H1 (cell line): ENCODE measurements around the gene NFATC1. TPM values are rescaled to one million over a fixed set of nuclear protein-coding genes. Genes with fewer than 3 reads are reported as not detected.
A peak's percentile ranks its signal among the peaks of the same experiment; 100 is the strongest.

ENCODE experiments used
- CTCF ChIA-PET: fragments of 300-600 bp; sonication (Branson Sonifier 250); formaldehyde crosslinking; loops from one replicate; lab custom pipeline; 2021; ENCODE audit not compliant: partially characterized antibody; lab: Charles Lee
- POLR2A ChIA-PET: fragments of 300-600 bp; sonication (Branson Sonifier 250); formaldehyde crosslinking; loops from one replicate; lab custom pipeline; 2021; ENCODE audit warnings: inconsistent platforms; ENCODE audit not compliant: partially characterized antibody; lab: Charles Lee
- DNase-seq, 2 experiments: peaks; one replicate each; pipeline versions ENCODE4 v3.0.0 to v3.0.0-alpha.2; 2010 to 2022; ENCODE audit warnings: low spot score in 2 of 2, low read depth in 1 of 2, mixed read lengths in 1 of 2
- FAIRE-seq: peaks from 2 replicates; lab custom pipeline; 2011; peaks lifted over from hg19 to GRCh38; lab: Jason Lieb, UNC
- H2AFZ ChIP-seq: 2 replicates; pipeline ENCODE4 v1.8.1; 2012; ENCODE audit warnings: low read length, inconsistent platforms
- H2AK5ac ChIP-seq: 2 replicates; pipeline ENCODE4 v1.6.1; 2013; ENCODE audit warnings: low read depth, low read length
- H2BK120ac ChIP-seq: replicated peaks from 2 replicates; pipeline ENCODE3; 2013; ENCODE audit warnings: low read depth, low read length, inconsistent platforms
- H2BK12ac ChIP-seq: 2 replicates; pipeline ENCODE4 v1.6.1; 2013; ENCODE audit warnings: low read depth, low read length
- H2BK15ac ChIP-seq: 2 replicates; pipeline ENCODE4 v1.6.1; 2013; ENCODE audit warnings: low read length
- H2BK20ac ChIP-seq: 2 replicates; pipeline ENCODE4 v1.6.1; 2013; ENCODE audit warnings: low read length
- H2BK5ac ChIP-seq: 2 replicates; pipeline ENCODE4 v1.6.1; 2013; ENCODE audit warnings: low read depth, low read length
- H3K14ac ChIP-seq: 2 replicates; pipeline ENCODE4 v1.6.1; 2013; ENCODE audit warnings: inconsistent platforms; ENCODE audit not compliant: insufficient read length
- H3K18ac ChIP-seq: 2 replicates; pipeline ENCODE4 v1.6.1; 2013; ENCODE audit warnings: low read length; ENCODE audit errors: extremely low read depth
- H3K23ac ChIP-seq: 2 replicates; pipeline ENCODE4 v1.6.1; 2013; ENCODE audit warnings: inconsistent platforms; ENCODE audit not compliant: insufficient read length
- H3K23me2 ChIP-seq: 2 replicates; pipeline ENCODE4 v1.6.1; 2013; ENCODE audit warnings: low read depth, low read length
- H3K27ac ChIP-seq: 2 replicates; pipeline ENCODE4 v1.6.1; 2011; ENCODE audit warnings: low read depth, low read length, inconsistent platforms
- H3K27me3 ChIP-seq, 4 experiments: replicated peaks in 1 of 4; 1 replicate in 1 of 4; 2 replicates in 3 of 4; pipeline versions ENCODE4 v1.6.1 to v1.8.1; 2011 to 2013; ENCODE audit warnings: low read length in 3 of 4, mild to moderate bottlenecking in 3 of 4, inconsistent platforms in 2 of 4, mixed read lengths in 2 of 4, moderate library complexity in 1 of 4; ENCODE audit not compliant: control insufficient read depth in 3 of 4, insufficient read depth in 3 of 4; ENCODE audit errors: extremely low read depth in 1 of 4
- H3K36me3 ChIP-seq, 4 experiments: 2 replicates each; pipeline versions ENCODE4 v1.6.1 to v1.8.1; 2011 to 2013; ENCODE audit warnings: mild to moderate bottlenecking in 4 of 4, low read length in 3 of 4, moderate library complexity in 2 of 4, control low read depth in 1 of 4, inconsistent platforms in 1 of 4; ENCODE audit not compliant: insufficient read depth in 4 of 4, control insufficient read depth in 2 of 4
- H3K4ac ChIP-seq: replicated peaks from 2 replicates; pipeline ENCODE3; 2013; ENCODE audit warnings: low read length, low read depth, mixed read lengths, inconsistent platforms; ENCODE audit not compliant: insufficient read length
- H3K4me1 ChIP-seq, 4 experiments: replicated peaks in 1 of 4; 1 replicate in 1 of 4; 2 replicates in 3 of 4; pipeline versions ENCODE4 v1.6.1 to v1.8.1; 2011 to 2013; ENCODE audit warnings: low read length in 3 of 4, inconsistent platforms in 2 of 4, mixed read lengths in 1 of 4; ENCODE audit not compliant: insufficient read depth in 4 of 4, control insufficient read depth in 3 of 4
- H3K4me2 ChIP-seq, 2 experiments: 2 replicates each; pipeline versions ENCODE4 v1.6.1 to v1.8.1; 2011 to 2013; ENCODE audit warnings: low read depth in 2 of 2, low read length in 2 of 2, control low read depth in 1 of 2, inconsistent platforms in 1 of 2, mild to moderate bottlenecking in 1 of 2; ENCODE audit not compliant: insufficient read depth in 1 of 2
- H3K4me3 ChIP-seq, 4 experiments: fragments of 200-600, 300-600 bp in 1 of 4; sonication (generic), shearing (Covaris generic), sonication (Bioruptor Twin) in 1 of 4; 2 replicates each; pipeline versions ENCODE4 v1.5.1 to v1.8.1; 2011 to 2016; ENCODE audit warnings: low read length in 4 of 4, low read depth in 3 of 4, control low read depth in 2 of 4, inconsistent platforms in 2 of 4, mild to moderate bottlenecking in 2 of 4, mixed read lengths in 1 of 4, moderate library complexity in 1 of 4; ENCODE audit not compliant: insufficient read depth in 2 of 4; ENCODE audit errors: extremely low read depth in 1 of 4
- H3K56ac ChIP-seq: replicated peaks from 2 replicates; pipeline ENCODE3; 2013; ENCODE audit warnings: low read depth, mild to moderate bottlenecking, mixed read lengths, low read length, inconsistent platforms; ENCODE audit not compliant: insufficient read length
- H3K79me1 ChIP-seq: 2 replicates; pipeline ENCODE4 v1.6.1; 2013; ENCODE audit warnings: low read depth, low read length, control low read depth
- H3K79me2 ChIP-seq, 2 experiments: 2 replicates each; pipeline versions ENCODE4 v1.6.1 to v1.8.1; 2012 to 2013; ENCODE audit warnings: low read length in 2 of 2, mild to moderate bottlenecking in 2 of 2, inconsistent platforms in 1 of 2; ENCODE audit not compliant: insufficient read depth in 2 of 2, control insufficient read depth in 1 of 2
- H3K9ac ChIP-seq, 4 experiments: replicated peaks in 1 of 4; 1 replicate in 1 of 4; 2 replicates in 3 of 4; pipeline versions ENCODE4 v1.6.1 to v1.8.1; 2011 to 2013; ENCODE audit warnings: low read depth in 3 of 4, low read length in 3 of 4, control low read depth in 2 of 4, mild to moderate bottlenecking in 2 of 4, moderate library complexity in 2 of 4, inconsistent platforms in 1 of 4; ENCODE audit errors: extremely low read depth in 1 of 4
- H3K9me3 ChIP-seq, 2 experiments: 2 replicates each; pipeline versions ENCODE4 v1.6.1 to v1.8.1; 2012 to 2013; ENCODE audit warnings: mild to moderate bottlenecking in 2 of 2, moderate library complexity in 2 of 2, control low read depth in 1 of 2, inconsistent platforms in 1 of 2, low read depth in 1 of 2, low read length in 1 of 2, mixed read lengths in 1 of 2; ENCODE audit not compliant: insufficient read depth in 2 of 2
- H4K20me1 ChIP-seq, 2 experiments: replicated peaks in 1 of 2; 2 replicates each; pipeline versions ENCODE3 to v1.8.1; 2011 to 2013; ENCODE audit warnings: inconsistent platforms in 2 of 2, low read length in 2 of 2, mild to moderate bottlenecking in 1 of 2; ENCODE audit not compliant: insufficient read depth in 2 of 2, control insufficient read depth in 1 of 2
- H4K5ac ChIP-seq: 2 replicates; pipeline ENCODE4 v1.6.1; 2013; ENCODE audit warnings: low read length, low read depth, mixed read lengths, inconsistent platforms; ENCODE audit not compliant: insufficient read length
- H4K8ac ChIP-seq: 2 replicates; pipeline ENCODE4 v1.8.0; 2013; ENCODE audit warnings: mild to moderate bottlenecking, moderate library complexity, low read length, inconsistent platforms; ENCODE audit not compliant: insufficient read depth; ENCODE audit errors: extremely low read depth
- H4K91ac ChIP-seq: replicated peaks from 2 replicates; pipeline ENCODE3; 2013; ENCODE audit warnings: low read length, mixed read lengths, inconsistent platforms; ENCODE audit not compliant: insufficient read length
- CBX8 ChIP-seq: fragments of 300-800, 300-1000 bp; sonication (generic); IDR thresholded peaks from 2 replicates; pipeline ENCODE4 v1.7.1; 2016; ENCODE audit warnings: low read depth, low read length, borderline replicate concordance
- GABPA ChIP-seq: IDR thresholded peaks from 2 replicates; pipeline ENCODE4 v1.6.1; 2011; ENCODE audit warnings: mild to moderate bottlenecking, low read length, moderate library complexity, borderline replicate concordance; ENCODE audit not compliant: insufficient read depth
- JUN ChIP-seq: IDR thresholded peaks from 2 replicates; pipeline ENCODE4 v1.6.1; 2011; ENCODE audit warnings: low read depth, mild to moderate bottlenecking, improper control_type of control experiment, low read length
- RAD21 ChIP-seq, 2 experiments: IDR thresholded peaks in 1 of 2; conservative IDR thresholded peaks in 1 of 2; 2 replicates each; pipeline ENCODE4 v1.6.1; 2011; ENCODE audit warnings: low read depth in 2 of 2, low read length in 2 of 2, improper control_type of control experiment in 1 of 2, inconsistent platforms in 1 of 2, mild to moderate bottlenecking in 1 of 2, moderate library complexity in 1 of 2
- RNF2 ChIP-seq: fragments of 200-900, 300-1000 bp; sonication (generic); IDR thresholded peaks from 2 replicates; pipeline ENCODE4 v1.7.1; 2016; ENCODE audit warnings: borderline replicate concordance, low read depth, mild to moderate bottlenecking, antibody characterized with exemption, low read length; ENCODE audit not compliant: poor library complexity, severe bottlenecking; ENCODE audit errors: missing control alignments
- SAP30 ChIP-seq: fragments of 300-600 bp; sonication (generic); IDR thresholded peaks from 2 replicates; pipeline ENCODE4 v1.7.1; 2012; ENCODE audit warnings: low read length, moderate library complexity, mild to moderate bottlenecking, inconsistent platforms; ENCODE audit not compliant: insufficient read depth, insufficient replicate concordance
- SIN3A ChIP-seq, 2 experiments: IDR thresholded peaks in 1 of 2; conservative IDR thresholded peaks in 1 of 2; 2 replicates each; pipeline ENCODE4 v1.6.1; 2011 to 2012; ENCODE audit warnings: low read length in 2 of 2, improper control_type of control experiment in 1 of 2, low read depth in 1 of 2, mild to moderate bottlenecking in 1 of 2
- SIRT6 ChIP-seq: IDR thresholded peaks from one replicate; pipeline ENCODE4 v1.7.1; 2012; ENCODE audit warnings: low read length, inconsistent platforms
- SIX5 ChIP-seq: IDR thresholded peaks from 2 replicates; pipeline ENCODE4 v1.6.1; 2011; ENCODE audit warnings: mild to moderate bottlenecking, low read depth, low read length
- TAF1 ChIP-seq: IDR thresholded peaks from 2 replicates; pipeline ENCODE4 v1.6.1; 2011; ENCODE audit warnings: mild to moderate bottlenecking, low read depth, low read length
- TEAD4 ChIP-seq: IDR thresholded peaks from 2 replicates; pipeline ENCODE4 v1.6.1; 2012; ENCODE audit warnings: low read depth, low read length, inconsistent platforms, mixed read lengths
- WGBS, 2 experiments: shearing (Covaris generic) in 1 of 2; methylation state at CpG; one replicate each; pipeline versions ENCODE4 v1.1.6 to v1.1.7; 2013 to 2015; ENCODE audit warnings: low lambda C conversion rate in 2 of 2, mixed read lengths in 2 of 2, inconsistent platforms in 1 of 2, low coverage in 1 of 2, missing lambda C conversion rate in 1 of 2; ENCODE audit not compliant: insufficient replicate concordance in 2 of 2, insufficient coverage in 1 of 2, insufficient read length in 1 of 2; ENCODE audit errors: extremely low coverage in 1 of 2, missing lambda C conversion rate in 1 of 2; 5-methylcytosine and 5-hydroxymethylcytosine counted together
- polyA plus RNA-seq, 7 experiments: library from polyadenylated mRNA; depleted of rRNA in 3 of 7; stranded (reverse) in 5 of 7; unstranded in 2 of 7; fragments of >200 nt in 5 of 7; fragments of 200-250 nt in 2 of 7; gene quantifications; 1 replicate in 5 of 7; 2 replicates in 1 of 7; 4 replicates in 1 of 7; pipeline versions ENCODE4 v1.2.1 to v1.2.3, GENCODE V29; 2011 to 2013; ENCODE audit warnings: missing spikeins in 2 of 7, mixed read lengths in 2 of 7
- total RNA-seq: library from RNA; stranded (reverse); fragmentation: NEBNext Ultra II Directional; extraction: Animal tissue kit (Norgen Biotek cat#: 25700); gene quantifications from 2 replicates; pipeline ENCODE4 v1.2.1, GENCODE V29; 2021

NFATC1 gene
- total and polyA plus RNA-seq, 2 of the 8 experiments (the other 6 are each of a cell fraction or from before 2014, with no cell fraction given), result 2.0 to 6.6 TPM

GRCh38 chr18:79436556-79437275, 41.0 kb downstream of the NFATC1 start:
- Histone ChIP-seq H3K4ac (no peak overlapping the region), H2AFZ (no peak overlapping the region), H2AK5ac (no peak overlapping the region), H4K20me1 (peaks cover 0 to 2% of the 10 kb centered on the region in 2 experiments), H2BK15ac (no peak overlapping the region), H3K56ac (no peak overlapping the region), H3K23ac (no peak overlapping the region), H2BK20ac (no peak overlapping the region), H4K5ac (no peak overlapping the region), H3K36me3 (no peaks in the 10 kb centered on the region), H2BK12ac (no peak overlapping the region), H3K4me1 (no peaks in the 10 kb centered on the region), H2BK5ac (no peak overlapping the region), H3K14ac (no peak overlapping the region), H3K23me2 (no peaks in the 10 kb centered on the region), H3K27ac (no peak overlapping the region), H3K4me2 (no peak overlapping the region), H2BK120ac (no peak overlapping the region), H3K79me1 (peaks cover 3% of the 10 kb centered on the region; the same call in 1 of the 2 replicates), H3K18ac (no peak overlapping the region), H4K8ac (peak overlapping the region; percentile 35; the same call in 1 of the 2 replicates), H4K91ac (no peak overlapping the region), H3K27me3 (no peaks in the 10 kb centered on the region), H3K9ac (no peak overlapping the region), H3K79me2 (no peaks in the 10 kb centered on the region), H3K9me3 (no peaks in the 10 kb centered on the region), H3K4me3 (no peak overlapping the region)
- CTCF ChIA-PET, result interaction anchor here (0.8 kb wide), 1 partner anchor 93 kb away, joined by 4 read pairs; no protein-coding TSS in a partner anchor
- FAIRE-seq, result no peak
- no peak for DNase-seq
- POLR2A ChIA-PET, result no interaction called here
- 92% methylated on average over 35 of the region's 37 CpGs; no CpG with 5 or more reads in 1 of the 2 experiments for WGBS, 2 experiments
- TF ChIP-seq SIRT6, result no peak
- no peak for TF ChIP-seq RAD21 (IDR thresholded peaks at IDR 0.05 in 1 of 2, conservative IDR thresholded peaks at IDR 0.05 in 1 of 2; ENCODE audit: low read depth in 2 of 2, low read length in 2 of 2)
- no peak for TF ChIP-seq CBX8
- TF ChIP-seq GABPA, result no peak
- TF ChIP-seq SAP30, result no peak
- no peak for TF ChIP-seq TEAD4
- TF ChIP-seq JUN, result no peak
- no peak for TF ChIP-seq SIN3A (conservative IDR thresholded peaks at IDR 0.05 in 1 of 2, IDR thresholded peaks at IDR 0.05 in 1 of 2; ENCODE audit: low read depth in 1 of 2, low read length in 2 of 2)
- no peak for TF ChIP-seq RNF2
- TF ChIP-seq TAF1, result no peak
- no peak for TF ChIP-seq SIX5
